Stimulated activated CD8-positive, alpha-beta memory T cell treated with anti-CD3 and anti-CD28 coated beads, Interleukin-2, amount 100 ng/mL, for 48 hours (primary cell): ENCODE data around the gene IL1RAPL2.
"Not testable (repeated sequence)": the region's sequence is repeated elsewhere in the genome, so short reads cannot be mapped to it uniquely, and the experiment has no call there.

Experiments
- DNase-seq, 2 donors: peaks; one replicate each; pipeline ENCODE4 v3.0.0-alpha.2; 2020; ENCODE audit warnings: low read depth in 2 of 2

Gene IL1RAPL2

GRCh38 chrX:105609530-105609929 lies 1043.5 kb downstream of the IL1RAPL2 start:
- no peak for DNase-seq

GRCh38 chrX:105610411-105610810 lies 1044.4 kb downstream of the IL1RAPL2 start:
- no peak for DNase-seq

- DNase-seq = no peak
Observed at GRCh38 chrX:105618393-105619101, 1052.5 kb downstream of the IL1RAPL2 start.

- DNase-seq = no peak
Observed at GRCh38 chrX:105634180-105634579, 1068.2 kb downstream of the IL1RAPL2 start.

GRCh38 chrX:105635794-105636193 lies 1069.8 kb downstream of the IL1RAPL2 start:
- DNase-seq = no peak

- no peak for DNase-seq
Observed at GRCh38 chrX:105636667-105637066, 1070.7 kb downstream of the IL1RAPL2 start.

- DNase-seq = no peak
Observed at GRCh38 chrX:105645667-105646357, 1079.8 kb downstream of the IL1RAPL2 start.

- DNase-seq = no peak
Observed at GRCh38 chrX:105646592-105647372, 1080.8 kb downstream of the IL1RAPL2 start.

- DNase-seq = no peak
Observed at GRCh38 chrX:105647749-105648148, 1081.8 kb downstream of the IL1RAPL2 start.

- no peak for DNase-seq
Observed at GRCh38 chrX:105648732-105649131, 1082.7 kb downstream of the IL1RAPL2 start.

- DNase-seq = no peak
Observed at GRCh38 chrX:105650577-105650976, 1084.6 kb downstream of the IL1RAPL2 start.

- no peak for DNase-seq
Observed at GRCh38 chrX:105650986-105651385, 1085.0 kb downstream of the IL1RAPL2 start.

- DNase-seq = no peak
Observed at GRCh38 chrX:105653891-105654290, 1087.9 kb downstream of the IL1RAPL2 start.

- DNase-seq = no peak
Observed at GRCh38 chrX:105658136-105658535, 1092.1 kb downstream of the IL1RAPL2 start.

- no peak for DNase-seq
Observed at GRCh38 chrX:105662248-105662647, 1096.2 kb downstream of the IL1RAPL2 start.

GRCh38 chrX:105664243-105664642 lies 1098.2 kb downstream of the IL1RAPL2 start:
- no peak for DNase-seq

- DNase-seq = not testable (repeated sequence)
Observed at GRCh38 chrX:105684288-105684687, 1118.3 kb downstream of the IL1RAPL2 start.

GRCh38 chrX:105694839-105695238 lies 1128.8 kb downstream of the IL1RAPL2 start:
- DNase-seq = no peak

- no peak for DNase-seq
Observed at GRCh38 chrX:105695451-105695850, 1129.5 kb downstream of the IL1RAPL2 start.

- no peak for DNase-seq
Observed at GRCh38 chrX:105696870-105697269, 1130.9 kb downstream of the IL1RAPL2 start.

GRCh38 chrX:105697984-105698781 lies 1132.2 kb downstream of the IL1RAPL2 start:
- no peak for DNase-seq

GRCh38 chrX:105700331-105700730 lies 1134.3 kb downstream of the IL1RAPL2 start:
- DNase-seq = no peak
